ENCODE data around the gene SGTB.
"Not testable (repeated sequence)": the region's sequence is repeated elsewhere in the genome, so short reads cannot be mapped to it uniquely, and the experiment has no call there.

Gene SGTB

GRCh38 chr5:65668696-65669095 is 53.2 kb downstream of the SGTB start:
- DNase-seq (ENCODE audit: low spot score) = no peak

GRCh38 chr5:65663804-65664521 is 57.9 kb downstream of the SGTB start:
- DNase-seq (ENCODE audit: low spot score) = no peak

GRCh38 chr5:65654713-65655112 is 67.2 kb downstream of the SGTB start:
- no peak for DNase-seq (ENCODE audit: low spot score)

- DNase-seq (ENCODE audit: low spot score) = no peak
Observed at GRCh38 chr5:65651144-65651543, 70.8 kb downstream of the SGTB start.

GRCh38 chr5:65647941-65648340 is 74.0 kb downstream of the SGTB start:
- DNase-seq (ENCODE audit: low spot score) = no peak

GRCh38 chr5:65646938-65647337 is 75.0 kb downstream of the SGTB start:
- DNase-seq (ENCODE audit: low spot score) = no peak

GRCh38 chr5:65640240-65640639 is 81.7 kb downstream of the SGTB start:
- no peak for DNase-seq (ENCODE audit: low spot score)

GRCh38 chr5:65630981-65631380 is 90.9 kb downstream of the SGTB start:
- DNase-seq (ENCODE audit: low spot score) = no peak

GRCh38 chr5:65625743-65626142 is 96.2 kb downstream of the SGTB start:
- no peak for DNase-seq (ENCODE audit: low spot score)

- DNase-seq (ENCODE audit: low spot score) = peak; percentile 77
Observed at GRCh38 chr5:65624571-65625555, 97.0 kb downstream of the SGTB start, which contains the start of the genes SHLD3 and TRAPPC13. Gene SHLD3, plus strand, starts transcription at chr5:65625027. Its CDS starts 4,561 bp downstream, at chr5:65629588. Gene TRAPPC13, plus strand, starts transcription at chr5:65625027. Its CDS starts 34 bp downstream, at chr5:65625061.

- peak; percentile 87 for DNase-seq (ENCODE audit: low spot score)
Observed at GRCh38 chr5:65624025-65624570, 97.8 kb downstream of the SGTB start, which contains the start of gene TRIM23. Gene TRIM23, minus strand, starts transcription at chr5:65624333. Its CDS starts 59 bp downstream, at chr5:65624274.

GRCh38 chr5:65623482-65623881 is 98.4 kb downstream of the SGTB start:
- no peak for DNase-seq (ENCODE audit: low spot score)

- not testable (repeated sequence) for DNase-seq (ENCODE audit: low spot score)
Observed at GRCh38 chr5:65621961-65622360, 99.9 kb downstream of the SGTB start.

- DNase-seq (ENCODE audit: low spot score) = no peak
Observed at GRCh38 chr5:65620021-65620420, 101.9 kb downstream of the SGTB start.

All from germinal center (tissue), 1 donor.